HG03108 (cell line): Measurements from ENCODE around the gene COL4A2.

ENCODE experiments used
- ATAC-seq: cut with Tn5 transposase; IDR thresholded peaks from one replicate; pipeline ENCODE4 v1.9.1; 2021; ENCODE audit warnings: moderate library complexity; ENCODE audit not compliant: unreplicated experiment

COL4A2 gene

GRCh38 chr13:110413676-110414040 is 106.6 kb downstream of the COL4A2 start:
- no peak for ATAC-seq

GRCh38 chr13:110414283-110414682 is 107.2 kb downstream of the COL4A2 start:
- no peak for ATAC-seq

GRCh38 chr13:110414931-110415330 is 107.8 kb downstream of the COL4A2 start:
- no peak for ATAC-seq

- no peak for ATAC-seq
Measured at GRCh38 chr13:110415669-110416068, 108.6 kb downstream of the COL4A2 start.

GRCh38 chr13:110416131-110417025 is 109.3 kb downstream of the COL4A2 start:
- ATAC-seq = no peak

- no peak for ATAC-seq
Measured at GRCh38 chr13:110418944-110419343, 111.9 kb downstream of the COL4A2 start.

- ATAC-seq = no peak
Measured at GRCh38 chr13:110419381-110419791, 112.3 kb downstream of the COL4A2 start.

GRCh38 chr13:110419946-110420345 is 112.9 kb downstream of the COL4A2 start:
- no peak for ATAC-seq

GRCh38 chr13:110420626-110421025 is 113.5 kb downstream of the COL4A2 start:
- no peak for ATAC-seq

GRCh38 chr13:110421061-110421460 is 114.0 kb downstream of the COL4A2 start:
- ATAC-seq = no peak

GRCh38 chr13:110421696-110422385 is 114.8 kb downstream of the COL4A2 start:
- no peak for ATAC-seq

GRCh38 chr13:110422913-110423688 is 116.0 kb downstream of the COL4A2 start:
- ATAC-seq = no peak

- no peak for ATAC-seq
Measured at GRCh38 chr13:110423689-110424302, 116.7 kb downstream of the COL4A2 start.

GRCh38 chr13:110424569-110425443 is 117.7 kb downstream of the COL4A2 start:
- ATAC-seq = no peak

- ATAC-seq = no peak
Measured at GRCh38 chr13:110425444-110425780, 118.3 kb downstream of the COL4A2 start.

GRCh38 chr13:110426735-110427134 is 119.7 kb downstream of the COL4A2 start:
- ATAC-seq = no peak

GRCh38 chr13:110428313-110428712 is 121.2 kb downstream of the COL4A2 start:
- ATAC-seq = no peak

GRCh38 chr13:110430391-110431336 is 123.6 kb downstream of the COL4A2 start:
- no peak for ATAC-seq
